OCI-LY7 (cell line): ENCODE results near the gene TTI1. TPM values are rescaled to one million over a fixed set of nuclear protein-coding genes. Genes with fewer than 3 reads are reported as not detected.

Source experiments
- BruUV-seq: library from RNA; stranded (reverse); fragments of 400-500 nt; replicated peaks from 2 replicates; lab custom pipeline; 2021; lab: Mats Ljungman, UMichigan
- CTCF ChIA-PET: fragments of 300-600 bp; sonication (Branson Sonifier 250); formaldehyde crosslinking; loops from one replicate; lab custom pipeline; 2022; ENCODE audit warnings: antibody characterized with exemption; ENCODE audit not compliant: unreplicated experiment; lab: Charles Lee
- POLR2A ChIA-PET: fragments of 300-600 bp; sonication (Branson Sonifier 250); formaldehyde crosslinking; loops from one replicate; lab custom pipeline; 2022; ENCODE audit warnings: antibody characterized with exemption; lab: Charles Lee
- DNase-seq: peaks from one replicate; pipeline ENCODE4 v3.0.0-alpha.2; 2015; ENCODE audit warnings: low spot score
- H2AFZ ChIP-seq: fragments of 200-600 bp; sonication (generic), shearing (Covaris generic); 2 replicates; pipeline ENCODE4 v1.6.1; 2014; ENCODE audit warnings: mild to moderate bottlenecking, antibody characterized with exemption, low read length, moderate library complexity
- H3K27ac ChIP-seq: fragments of 200-600 bp; sonication (generic); 2 replicates; pipeline ENCODE4 v1.5.1; 2014; ENCODE audit warnings: mixed run types, low read depth, mild to moderate bottlenecking, moderate library complexity, low read length, inconsistent platforms; ENCODE audit not compliant: poor library complexity, severe bottlenecking
- H3K36me3 ChIP-seq: fragments of 200-600 bp; sonication (generic); 2 replicates; pipeline ENCODE4 v1.6.1; 2014; ENCODE audit warnings: mild to moderate bottlenecking, antibody characterized with exemption, low read length, moderate library complexity, mixed read lengths; ENCODE audit not compliant: insufficient read depth
- H3K4me1 ChIP-seq: fragments of 200-600 bp; sonication (generic); 2 replicates; pipeline ENCODE4 v1.5.1; 2014; ENCODE audit warnings: mild to moderate bottlenecking, low read length; ENCODE audit not compliant: insufficient read depth, poor library complexity, severe bottlenecking
- H3K4me2 ChIP-seq: fragments of 200-600 bp; sonication (generic); 2 replicates; pipeline ENCODE4 v1.6.1; 2014; ENCODE audit warnings: mild to moderate bottlenecking, low read length
- H3K4me3 ChIP-seq: fragments of 200-600 bp; sonication (generic); 2 replicates; pipeline ENCODE4 v1.5.1; 2014; ENCODE audit warnings: mild to moderate bottlenecking, low read depth, low read length; ENCODE audit not compliant: poor library complexity, severe bottlenecking
- H3K79me2 ChIP-seq: fragments of 200-600 bp; sonication (generic); 2 replicates; pipeline ENCODE4 v1.6.1; 2016; ENCODE audit warnings: low read depth, mild to moderate bottlenecking, low read length, moderate library complexity, mixed read lengths; ENCODE audit not compliant: insufficient read depth
- H3K9me2 ChIP-seq: fragments of 200-600 bp; sonication (generic); 2 replicates; pipeline ENCODE4 v1.6.1; 2016; ENCODE audit warnings: mild to moderate bottlenecking, low read length, mixed read lengths; ENCODE audit not compliant: insufficient read depth
- H3K9me3 ChIP-seq: fragments of 200-600 bp; sonication (generic); 2 replicates; pipeline ENCODE4 v1.6.1; 2014; ENCODE audit warnings: mild to moderate bottlenecking, mixed run types, low read length, mixed read lengths
- H4K20me1 ChIP-seq: fragments of 200-600 bp; sonication (generic); 2 replicates; pipeline ENCODE4 v1.6.1; 2014; ENCODE audit warnings: mild to moderate bottlenecking, antibody characterized with exemption, low read length, moderate library complexity, mixed read lengths; ENCODE audit not compliant: insufficient read depth
- EZH2phosphoT487 ChIP-seq: fragments of 200-600 bp; sonication (generic); IDR thresholded peaks from 2 replicates; pipeline ENCODE4 v1.6.1; 2018; ENCODE audit warnings: low read depth, borderline replicate concordance, mild to moderate bottlenecking, mixed run types, antibody characterized with exemption, low read length, moderate library complexity, mixed read lengths
- intact Hi-C: fragments of 100-400 bp; cut with micrococcal nuclease; formaldehyde crosslinking; loops from one replicate; pipeline ENCODE4 v1.10.0; 2022; ENCODE audit not compliant: unreplicated experiment
- total RNA-seq, 2 experiments: library from RNA; depleted of rRNA in 1 of 2; stranded (reverse); fragments of >200 nt in 1 of 2; shearing (Covaris generic) in 1 of 2; gene quantifications; 2 replicates each; pipeline ENCODE4 v1.2.3, GENCODE V29; 2014 to 2022
- TF ChIP-seq, protein P1 (sequence below): fragments of 200-600 bp; sonication (generic); conservative IDR thresholded peaks from 2 replicates; pipeline ENCODE4 v1.5.1; 2014; ENCODE audit warnings: mild to moderate bottlenecking, antibody characterized with exemption, low read length, moderate library complexity, mixed read lengths

TTI1 gene
- total RNA-seq, 2 experiments from 2014 or later, result 22.4 to 28.7 TPM

DNA sequence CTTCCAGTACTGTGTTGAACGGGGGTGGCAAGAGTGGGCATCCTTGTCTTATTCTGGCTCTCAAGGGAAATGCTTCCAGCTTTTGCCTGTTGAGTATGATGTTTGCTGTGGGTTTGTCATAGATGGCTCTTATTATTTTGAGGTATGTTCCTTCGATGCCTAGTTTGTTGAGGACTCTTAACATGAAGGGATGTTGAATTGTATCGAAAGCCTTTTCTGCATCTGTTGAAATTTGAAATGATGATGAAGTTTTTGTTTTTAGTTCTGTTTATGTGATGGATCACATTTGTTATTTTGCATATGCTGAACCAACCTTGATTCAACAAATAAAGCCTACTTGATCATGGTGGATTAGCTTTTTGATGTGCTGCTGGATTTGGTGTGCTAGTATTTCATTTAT is 48.3 kb upstream of the TTI1 start:
- peaks cover 22% of the 10 kb centered on the region for H3K79me2 ChIP-seq
- intact Hi-C loops, result no loop called here
- no peak overlapping the region for H3K4me2 ChIP-seq
- no peak overlapping the region for H3K4me3 ChIP-seq
- H2AFZ ChIP-seq, result no peak overlapping the region
- no peak overlapping the region for H3K27ac ChIP-seq
- no peaks in the 10 kb centered on the region for H3K4me1 ChIP-seq
- 0 out of 2 replicates have a peak, but pooled peaks cover 6% of the 10 kb centered on the region for H4K20me1 ChIP-seq
- CTCF ChIA-PET, result no interaction called here
- no peaks in the 10 kb centered on the region for H3K9me2 ChIP-seq
- TF ChIP-seq, protein P1, sequence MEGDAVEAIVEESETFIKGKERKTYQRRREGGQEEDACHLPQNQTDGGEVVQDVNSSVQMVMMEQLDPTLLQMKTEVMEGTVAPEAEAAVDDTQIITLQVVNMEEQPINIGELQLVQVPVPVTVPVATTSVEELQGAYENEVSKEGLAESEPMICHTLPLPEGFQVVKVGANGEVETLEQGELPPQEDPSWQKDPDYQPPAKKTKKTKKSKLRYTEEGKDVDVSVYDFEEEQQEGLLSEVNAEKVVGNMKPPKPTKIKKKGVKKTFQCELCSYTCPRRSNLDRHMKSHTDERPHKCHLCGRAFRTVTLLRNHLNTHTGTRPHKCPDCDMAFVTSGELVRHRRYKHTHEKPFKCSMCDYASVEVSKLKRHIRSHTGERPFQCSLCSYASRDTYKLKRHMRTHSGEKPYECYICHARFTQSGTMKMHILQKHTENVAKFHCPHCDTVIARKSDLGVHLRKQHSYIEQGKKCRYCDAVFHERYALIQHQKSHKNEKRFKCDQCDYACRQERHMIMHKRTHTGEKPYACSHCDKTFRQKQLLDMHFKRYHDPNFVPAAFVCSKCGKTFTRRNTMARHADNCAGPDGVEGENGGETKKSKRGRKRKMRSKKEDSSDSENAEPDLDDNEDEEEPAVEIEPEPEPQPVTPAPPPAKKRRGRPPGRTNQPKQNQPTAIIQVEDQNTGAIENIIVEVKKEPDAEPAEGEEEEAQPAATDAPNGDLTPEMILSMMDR, result no peak
- TF ChIP-seq EZH2phosphoT487, result no peak
- DNase-seq, result no peak
- peaks cover 89% of the 10 kb centered on the region for H3K36me3 ChIP-seq
- BruUV-seq, result no TSS peak
- H3K9me3 ChIP-seq, result no peaks in the 10 kb centered on the region; the same call in 1 of the 2 replicates
- POLR2A ChIA-PET, result no interaction called here

DNA sequence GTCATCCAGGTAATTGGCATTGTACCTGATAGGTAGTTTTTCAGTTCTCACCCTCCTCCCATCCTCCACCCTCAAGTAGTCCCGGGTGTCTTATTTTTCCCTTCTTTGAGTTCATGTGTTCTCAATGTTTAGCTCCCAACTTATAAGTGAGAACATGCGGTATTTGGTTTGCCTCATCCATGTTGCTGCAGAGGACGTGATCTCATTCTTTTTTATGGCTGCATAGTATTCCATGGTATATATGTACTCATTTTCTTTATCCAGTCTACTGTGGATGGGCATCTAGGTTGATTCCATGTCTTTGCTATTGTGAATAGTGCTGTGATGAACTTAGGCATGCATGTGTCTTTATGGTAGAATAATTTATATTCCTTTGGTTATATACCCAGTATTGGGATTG is 46.1 kb upstream of the TTI1 start:
- POLR2A ChIA-PET, result no interaction called here

DNA sequence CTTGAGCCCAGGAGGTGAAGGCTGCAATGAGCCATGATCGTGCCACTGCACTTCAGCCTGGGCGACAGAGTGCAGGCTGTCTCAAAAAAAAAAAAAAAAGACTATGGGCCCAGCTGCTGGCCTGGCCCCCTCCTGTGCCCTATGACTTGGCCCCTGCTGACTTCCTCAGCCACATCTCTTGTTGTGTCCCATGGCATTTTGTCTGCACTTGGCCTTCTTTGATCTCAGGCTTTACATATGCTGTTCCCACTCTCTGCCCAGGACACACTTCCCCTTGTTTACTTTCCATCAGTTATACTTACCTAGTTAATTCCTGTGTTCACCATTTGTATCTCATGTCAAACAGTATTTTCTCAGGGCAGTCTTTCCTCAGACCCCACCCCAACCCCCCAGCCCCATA is 44.8 kb upstream of the TTI1 start:
- H4K20me1 ChIP-seq, result 0 out of 2 replicates have a peak, but pooled peaks cover 6% of the 10 kb centered on the region
- no peaks in the 10 kb centered on the region for H3K4me1 ChIP-seq
- CTCF ChIA-PET, result no interaction called here
- no TSS peak for BruUV-seq
- no peak overlapping the region for H3K27ac ChIP-seq
- no peak for DNase-seq
- no peak overlapping the region for H2AFZ ChIP-seq
- H3K4me2 ChIP-seq, result no peak overlapping the region
- H3K36me3 ChIP-seq, result peaks cover 94% of the 10 kb centered on the region
- no peaks in the 10 kb centered on the region for H3K9me2 ChIP-seq
- H3K9me3 ChIP-seq, result no peaks in the 10 kb centered on the region; the same call in 1 of the 2 replicates
- no peak overlapping the region for H3K4me3 ChIP-seq
- intact Hi-C loops, result no loop called here
- TF ChIP-seq, protein P1, result no peak
- TF ChIP-seq EZH2phosphoT487, result no peak
- POLR2A ChIA-PET, result interaction anchor here (0.6 to 1.1 kb wide), 2 partner anchors 25 to 63 kb away, joined by 3 to 5 read pairs; no protein-coding TSS in a partner anchor
- H3K79me2 ChIP-seq, result peaks cover 25% of the 10 kb centered on the region

More for the DNA sequence above, 46.1 kb upstream of the TTI1 start:
- Histone ChIP-seq H3K4me2 (no peak overlapping the region), H3K9me2 (no peaks in the 10 kb centered on the region), H3K79me2 (peaks cover 22% of the 10 kb centered on the region), H3K36me3 (peaks cover 94% of the 10 kb centered on the region), H2AFZ (no peak overlapping the region), H3K4me1 (no peaks in the 10 kb centered on the region), H4K20me1 (0 out of 2 replicates have a peak, but pooled peaks cover 6% of the 10 kb centered on the region), H3K4me3 (no peak overlapping the region), H3K27ac (no peak overlapping the region), H3K9me3 (no peaks in the 10 kb centered on the region; the same call in 1 of the 2 replicates)
- TF ChIP-seq, protein P1, result no peak
- no peak for TF ChIP-seq EZH2phosphoT487
- no TSS peak for BruUV-seq
- intact Hi-C loops, result no loop called here
- DNase-seq, result no peak
- CTCF ChIA-PET, result no interaction called here
